ENCODE data around the gene KRTAP10-9.
A peak's percentile ranks its signal among the peaks of the same experiment; 100 is the strongest.

Gene KRTAP10-9

DNA sequence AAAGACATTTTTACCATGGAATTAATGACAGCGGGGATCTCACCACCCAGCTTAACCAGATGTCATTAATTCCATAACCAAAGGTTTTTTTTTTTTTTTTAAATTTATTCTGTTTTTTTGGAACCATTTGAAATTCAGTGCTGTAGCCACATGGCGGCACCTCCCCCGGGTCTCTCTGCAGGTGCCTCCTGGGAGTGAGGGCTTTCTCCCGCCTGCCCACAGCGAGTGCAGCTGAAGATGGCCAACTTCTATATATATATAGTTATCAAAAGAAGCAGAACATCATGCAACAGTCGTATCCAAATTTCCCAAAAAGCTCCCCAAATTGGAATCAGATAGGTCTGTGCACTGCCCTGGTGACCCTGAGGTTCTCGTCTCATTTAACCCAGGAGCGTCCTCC, 11.4 kb upstream of the KRTAP10-9 start:
- Histone ChIP-seq H3K9me3 (ENCODE audit: control insufficient read depth, low read length) (no peaks in the 10 kb centered on the region), H3K27me3 (replicated peaks; ENCODE audit: control insufficient read depth, insufficient read depth, low read length, poor library complexity, severe bottlenecking) (no peaks in the 10 kb centered on the region), H3K36me3 (ENCODE audit: control insufficient read depth, insufficient read depth, low read length) (no peaks in the 10 kb centered on the region), H3K27ac (ENCODE audit: insufficient read depth, low read length, poor library complexity, severe bottlenecking) (no peak overlapping the region), H3K4me3 (ENCODE audit: insufficient read depth, low read depth, low read length, poor library complexity, severe bottlenecking) (no peak overlapping the region), H3K4me1 (ENCODE audit: control insufficient read depth, insufficient read depth, low read length, poor library complexity, severe bottlenecking) (peaks cover 25% of the 10 kb centered on the region)
- no peak for DNase-seq

DNA sequence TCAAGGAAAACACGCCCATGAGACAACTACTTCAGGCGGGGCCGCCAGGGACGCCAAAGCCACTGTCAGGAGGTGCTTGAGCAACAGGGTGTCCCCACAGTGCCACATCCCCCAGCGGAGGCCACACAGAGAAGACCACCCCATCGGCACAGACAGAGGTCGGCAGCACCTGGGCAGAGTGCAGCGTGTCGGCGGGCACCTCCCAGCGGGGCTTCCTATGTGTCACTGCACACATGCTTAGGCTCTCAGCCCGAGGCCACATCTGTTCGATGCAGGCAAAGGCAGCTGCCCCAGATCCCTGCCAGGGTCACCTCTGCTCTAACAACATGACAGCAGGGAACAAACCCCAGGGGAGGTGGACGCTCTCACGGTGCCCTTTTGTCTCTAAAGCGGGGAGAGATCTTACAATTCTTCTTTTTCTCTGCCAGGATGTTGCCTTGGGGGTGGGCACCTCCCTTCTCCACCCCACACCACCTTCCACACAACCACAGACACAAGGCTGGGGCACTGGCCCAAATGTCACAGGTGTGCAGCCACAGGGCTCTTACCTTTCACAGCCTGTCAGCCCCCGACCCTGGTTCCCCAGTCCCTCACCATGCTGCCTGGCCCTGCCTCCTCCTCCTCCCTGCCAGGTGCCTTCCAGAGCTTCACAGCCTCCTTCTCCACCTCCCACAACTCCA, 10.8 kb upstream of the KRTAP10-9 start:
- Histone ChIP-seq H3K36me3 (ENCODE audit: control insufficient read depth, insufficient read depth, low read length) (no peaks in the 10 kb centered on the region), H3K27me3 (replicated peaks; ENCODE audit: control insufficient read depth, insufficient read depth, low read length, poor library complexity, severe bottlenecking) (no peaks in the 10 kb centered on the region), H3K27ac (ENCODE audit: insufficient read depth, low read length, poor library complexity, severe bottlenecking) (no peak overlapping the region), H3K4me1 (ENCODE audit: control insufficient read depth, insufficient read depth, low read length, poor library complexity, severe bottlenecking) (peaks cover 25% of the 10 kb centered on the region), H3K4me3 (ENCODE audit: insufficient read depth, low read depth, low read length, poor library complexity, severe bottlenecking) (no peak overlapping the region), H3K9me3 (ENCODE audit: control insufficient read depth, low read length) (no peaks in the 10 kb centered on the region)
- DNase-seq: no peak

DNA sequence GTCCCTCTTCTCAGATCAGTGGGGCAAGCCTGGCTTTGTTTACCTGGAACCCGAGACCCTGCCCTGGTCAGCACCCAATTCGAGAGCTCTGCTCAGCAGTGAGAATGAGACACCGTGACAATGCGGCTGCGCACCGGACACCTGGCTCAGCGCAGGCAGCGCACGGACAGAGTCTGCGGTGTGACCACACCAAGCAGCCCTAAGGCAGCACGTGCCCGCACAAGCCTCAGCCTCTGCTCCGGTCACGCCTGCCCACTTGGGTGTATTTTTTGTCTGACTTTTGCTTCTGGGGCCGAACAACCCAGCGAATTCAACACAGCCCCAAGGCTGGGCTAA, 10.3 kb upstream of the KRTAP10-9 start:
- H3K9me3 ChIP-seq (ENCODE audit: control insufficient read depth, low read length): no peaks in the 10 kb centered on the region
- peaks cover 25% of the 10 kb centered on the region for H3K4me1 ChIP-seq (ENCODE audit: control insufficient read depth, insufficient read depth, low read length, poor library complexity, severe bottlenecking)
- no peak overlapping the region for H3K27ac ChIP-seq (ENCODE audit: insufficient read depth, low read length, poor library complexity, severe bottlenecking)
- no peaks in the 10 kb centered on the region for H3K27me3 ChIP-seq (replicated peaks; ENCODE audit: control insufficient read depth, insufficient read depth, low read length, poor library complexity, severe bottlenecking)
- DNase-seq: no peak
- no peak overlapping the region for H3K4me3 ChIP-seq (ENCODE audit: insufficient read depth, low read depth, low read length, poor library complexity, severe bottlenecking)
- no peaks in the 10 kb centered on the region for H3K36me3 ChIP-seq (ENCODE audit: control insufficient read depth, insufficient read depth, low read length)

DNA sequence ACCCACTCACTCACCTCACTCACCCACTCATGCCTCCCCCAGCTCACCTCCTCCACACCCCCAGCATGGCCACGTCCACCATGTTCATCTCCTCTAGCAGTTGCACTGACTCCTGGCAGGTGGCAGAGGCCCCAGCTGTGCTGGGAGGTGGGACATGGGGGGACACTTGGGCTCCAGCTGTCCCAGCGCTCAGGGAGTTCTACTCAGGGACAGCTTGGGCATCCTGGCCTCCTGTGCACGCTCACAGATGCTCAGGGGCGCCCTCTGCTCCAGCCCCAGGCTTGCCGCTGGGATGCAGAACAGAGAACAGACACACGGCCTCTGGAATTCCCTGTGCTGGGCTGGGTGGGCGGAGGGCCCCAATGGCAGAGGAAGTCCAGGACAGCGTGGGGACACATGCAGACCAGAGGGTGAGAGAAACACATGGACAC, 9.8 kb upstream of the KRTAP10-9 start:
- no peak overlapping the region for H3K4me3 ChIP-seq (ENCODE audit: insufficient read depth, low read depth, low read length, poor library complexity, severe bottlenecking)
- no peaks in the 10 kb centered on the region for H3K36me3 ChIP-seq (ENCODE audit: control insufficient read depth, insufficient read depth, low read length)
- H3K27ac ChIP-seq (ENCODE audit: insufficient read depth, low read length, poor library complexity, severe bottlenecking): no peak overlapping the region
- peaks cover 25% of the 10 kb centered on the region for H3K4me1 ChIP-seq (ENCODE audit: control insufficient read depth, insufficient read depth, low read length, poor library complexity, severe bottlenecking)
- H3K9me3 ChIP-seq (ENCODE audit: control insufficient read depth, low read length): no peaks in the 10 kb centered on the region
- no peak for DNase-seq
- no peaks in the 10 kb centered on the region for H3K27me3 ChIP-seq (replicated peaks; ENCODE audit: control insufficient read depth, insufficient read depth, low read length, poor library complexity, severe bottlenecking)

DNA sequence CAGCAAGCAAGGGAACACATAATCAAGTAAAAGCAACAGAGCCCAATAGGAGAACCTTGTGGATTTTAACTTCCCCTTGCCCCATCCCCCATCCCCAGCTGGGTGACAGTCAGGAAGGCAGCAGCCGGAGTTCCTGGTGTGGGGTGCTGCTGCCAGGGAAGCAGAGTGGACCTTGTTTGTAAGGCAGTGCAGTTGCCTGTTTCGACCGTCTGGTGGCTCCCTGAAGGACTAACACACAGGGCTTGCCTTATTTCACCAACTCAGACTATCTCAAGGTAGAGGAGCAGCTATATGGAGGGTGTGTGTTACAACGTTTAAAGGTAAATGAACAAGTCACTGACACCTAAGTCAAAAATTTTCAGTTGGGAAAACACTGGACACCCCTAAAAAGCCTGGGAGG, 8.4 kb upstream of the KRTAP10-9 start:
- peaks cover 25% of the 10 kb centered on the region for H3K4me1 ChIP-seq (ENCODE audit: control insufficient read depth, insufficient read depth, low read length, poor library complexity, severe bottlenecking)
- H3K27ac ChIP-seq (ENCODE audit: insufficient read depth, low read length, poor library complexity, severe bottlenecking): peak overlapping the region; percentile 44
- H3K27me3 ChIP-seq (replicated peaks; ENCODE audit: control insufficient read depth, insufficient read depth, low read length, poor library complexity, severe bottlenecking): no peaks in the 10 kb centered on the region
- H3K9me3 ChIP-seq (ENCODE audit: control insufficient read depth, low read length): no peaks in the 10 kb centered on the region
- DNase-seq: no peak
- peak overlapping the region; percentile 6 for H3K4me3 ChIP-seq (ENCODE audit: insufficient read depth, low read depth, low read length, poor library complexity, severe bottlenecking)
- H3K36me3 ChIP-seq (ENCODE audit: control insufficient read depth, insufficient read depth, low read length): no peaks in the 10 kb centered on the region

DNA sequence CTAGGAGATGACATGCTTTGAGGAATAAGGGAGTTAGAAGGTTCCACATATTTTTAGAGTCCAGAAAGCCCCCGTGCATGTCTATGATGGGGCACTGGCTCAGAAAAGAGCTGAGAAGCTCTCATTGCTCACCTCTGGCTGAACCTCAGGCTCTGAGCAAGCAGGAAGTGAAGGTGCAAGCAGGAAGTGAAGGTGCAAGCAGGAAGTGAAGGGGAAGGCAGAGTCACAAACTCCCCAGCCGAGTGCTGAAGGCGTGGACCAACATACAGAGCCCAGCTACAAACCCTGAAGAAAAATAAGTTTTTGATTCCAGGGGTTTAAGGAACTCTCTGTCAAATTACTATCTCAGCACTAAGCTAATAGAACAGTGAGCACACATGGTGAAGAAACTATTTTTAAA, 8.0 kb upstream of the KRTAP10-9 start:
- Histone ChIP-seq H3K27ac (ENCODE audit: insufficient read depth, low read length, poor library complexity, severe bottlenecking) (peak overlapping the region; percentile 44), H3K36me3 (ENCODE audit: control insufficient read depth, insufficient read depth, low read length) (no peaks in the 10 kb centered on the region), H3K4me3 (ENCODE audit: insufficient read depth, low read depth, low read length, poor library complexity, severe bottlenecking) (no peak overlapping the region), H3K9me3 (ENCODE audit: control insufficient read depth, low read length) (peaks cover under 1% of the 10 kb centered on the region), H3K27me3 (replicated peaks; ENCODE audit: control insufficient read depth, insufficient read depth, low read length, poor library complexity, severe bottlenecking) (no peaks in the 10 kb centered on the region), H3K4me1 (ENCODE audit: control insufficient read depth, insufficient read depth, low read length, poor library complexity, severe bottlenecking) (peaks cover 25% of the 10 kb centered on the region)
- DNase-seq: peak; percentile 36 to 51 (median 45)

DNA sequence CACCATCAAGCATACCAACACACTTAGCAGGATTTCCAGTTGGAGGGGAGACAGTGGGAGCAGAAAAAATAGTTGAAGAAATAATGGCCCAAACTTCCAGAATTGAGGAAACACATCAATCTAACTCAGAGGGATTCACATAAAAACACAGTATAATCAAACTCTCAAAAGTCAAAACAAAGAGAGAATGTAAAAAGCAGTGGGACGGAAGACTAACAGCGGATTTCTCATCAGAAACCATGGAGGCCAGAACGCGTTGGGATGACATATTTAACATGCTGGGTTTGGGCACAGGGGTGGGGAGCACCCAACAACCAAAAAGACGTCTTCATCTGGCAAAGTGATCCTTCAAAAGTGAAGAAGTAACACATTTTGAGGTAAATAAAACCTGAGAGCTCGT, 7.0 kb upstream of the KRTAP10-9 start:
- Histone ChIP-seq H3K9me3 (ENCODE audit: control insufficient read depth, low read length) (peaks cover 7% of the 10 kb centered on the region), H3K27me3 (replicated peaks; ENCODE audit: control insufficient read depth, insufficient read depth, low read length, poor library complexity, severe bottlenecking) (no peaks in the 10 kb centered on the region), H3K4me3 (ENCODE audit: insufficient read depth, low read depth, low read length, poor library complexity, severe bottlenecking) (no peak overlapping the region), H3K4me1 (ENCODE audit: control insufficient read depth, insufficient read depth, low read length, poor library complexity, severe bottlenecking) (peaks cover 25% of the 10 kb centered on the region), H3K36me3 (ENCODE audit: control insufficient read depth, insufficient read depth, low read length) (no peaks in the 10 kb centered on the region), H3K27ac (ENCODE audit: insufficient read depth, low read length, poor library complexity, severe bottlenecking) (no peak overlapping the region)
- DNase-seq: no peak

DNA sequence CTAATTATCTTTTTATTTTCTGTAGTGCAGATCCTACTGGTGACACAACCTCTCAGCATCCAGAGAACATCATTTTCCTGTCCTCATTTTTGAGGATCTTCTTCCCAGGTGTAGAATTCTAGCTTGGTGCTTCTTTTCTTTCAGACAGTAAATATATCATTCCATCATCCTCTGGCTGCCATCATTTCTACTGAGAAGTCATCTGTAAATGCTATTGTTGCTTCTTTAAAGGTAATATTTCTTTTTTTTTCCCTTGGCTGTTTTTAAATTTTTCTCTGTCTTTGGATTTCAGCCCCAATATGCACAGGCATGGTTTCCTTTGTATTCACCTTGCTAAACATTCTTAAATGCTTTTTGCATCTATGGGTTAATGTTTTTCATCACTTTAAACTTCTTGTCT, 3.3 kb upstream of the KRTAP10-9 start:
- peaks cover 7% of the 10 kb centered on the region for H3K9me3 ChIP-seq (ENCODE audit: control insufficient read depth, low read length)
- no peaks in the 10 kb centered on the region for H3K27me3 ChIP-seq (replicated peaks; ENCODE audit: control insufficient read depth, insufficient read depth, low read length, poor library complexity, severe bottlenecking)
- no peak for DNase-seq
- no peak overlapping the region for H3K4me3 ChIP-seq (ENCODE audit: insufficient read depth, low read depth, low read length, poor library complexity, severe bottlenecking)
- no peak overlapping the region for H3K27ac ChIP-seq (ENCODE audit: insufficient read depth, low read length, poor library complexity, severe bottlenecking)
- H3K4me1 ChIP-seq (ENCODE audit: control insufficient read depth, insufficient read depth, low read length, poor library complexity, severe bottlenecking): peaks cover 14% of the 10 kb centered on the region
- H3K36me3 ChIP-seq (ENCODE audit: control insufficient read depth, insufficient read depth, low read length): no peaks in the 10 kb centered on the region

DNA sequence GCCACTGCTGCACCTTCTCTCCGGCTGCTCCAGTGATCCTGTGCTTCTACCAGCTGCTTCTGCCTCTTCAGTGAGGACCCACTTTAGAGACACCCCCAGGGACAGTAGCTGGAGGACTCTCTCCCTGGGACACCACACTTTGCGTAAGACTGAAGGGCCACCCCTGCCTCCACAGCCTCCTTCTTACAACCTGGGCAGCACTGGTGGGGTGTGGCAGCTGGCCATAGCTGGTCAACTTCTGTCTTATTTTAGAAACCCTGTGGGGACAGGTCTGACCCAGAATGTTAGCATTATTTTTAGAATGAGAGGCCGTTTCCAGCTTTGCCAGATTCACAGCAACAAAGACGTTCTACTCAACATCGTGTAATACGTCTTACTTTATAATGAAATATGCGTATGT, 1.1 kb upstream of the KRTAP10-9 start:
- no peaks in the 10 kb centered on the region for H3K27me3 ChIP-seq (replicated peaks; ENCODE audit: control insufficient read depth, insufficient read depth, low read length, poor library complexity, severe bottlenecking)

DNA sequence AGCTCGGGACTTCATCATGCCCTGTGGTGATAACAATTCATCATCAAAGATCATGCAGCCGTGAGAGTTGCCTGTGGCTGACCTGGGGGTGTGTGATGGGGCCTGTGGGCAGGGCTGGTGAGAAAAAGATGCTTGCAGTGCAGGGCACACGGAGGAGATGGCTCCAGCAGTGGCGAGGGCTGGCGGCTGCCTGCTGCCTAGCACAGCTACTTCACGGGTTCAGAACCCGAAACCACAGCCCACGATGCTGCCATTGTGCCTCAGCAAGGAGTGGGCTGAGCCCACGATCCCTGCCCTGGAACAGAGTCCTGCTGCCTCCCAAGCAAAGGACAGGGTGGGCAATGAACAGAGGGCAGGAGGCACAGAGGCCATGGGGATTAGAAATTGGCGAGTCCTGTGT, 631 bp upstream of the KRTAP10-9 start:
- Histone ChIP-seq H3K4me3 (ENCODE audit: insufficient read depth, low read depth, low read length, poor library complexity, severe bottlenecking) (no peak overlapping the region), H3K36me3 (ENCODE audit: control insufficient read depth, insufficient read depth, low read length) (no peaks in the 10 kb centered on the region), H3K4me1 (ENCODE audit: control insufficient read depth, insufficient read depth, low read length, poor library complexity, severe bottlenecking) (peaks cover 18% of the 10 kb centered on the region), H3K27ac (ENCODE audit: insufficient read depth, low read length, poor library complexity, severe bottlenecking) (no peak overlapping the region), H3K9me3 (ENCODE audit: control insufficient read depth, low read length) (peaks cover 19% of the 10 kb centered on the region), H3K27me3 (replicated peaks; ENCODE audit: control insufficient read depth, insufficient read depth, low read length, poor library complexity, severe bottlenecking) (no peaks in the 10 kb centered on the region)
- DNase-seq: no peak

More for the DNA sequence above, 1.1 kb upstream of the KRTAP10-9 start:
- Histone ChIP-seq H3K27ac (ENCODE audit: insufficient read depth, low read length, poor library complexity, severe bottlenecking) (no peak overlapping the region), H3K36me3 (ENCODE audit: control insufficient read depth, insufficient read depth, low read length) (no peaks in the 10 kb centered on the region), H3K9me3 (ENCODE audit: control insufficient read depth, low read length) (peaks cover 15% of the 10 kb centered on the region), H3K4me1 (ENCODE audit: control insufficient read depth, insufficient read depth, low read length, poor library complexity, severe bottlenecking) (peaks cover 18% of the 10 kb centered on the region), H3K4me3 (ENCODE audit: insufficient read depth, low read depth, low read length, poor library complexity, severe bottlenecking) (no peak overlapping the region)
- DNase-seq: no peak

Measured in effector memory CD4-positive, alpha-beta T cell (primary cell).